ENCODE measurements around the gene MYD88.

- TF ChIP-seq CTCF (conservative IDR thresholded peaks at IDR 0.05 in 1 of 2, IDR thresholded peaks at IDR 0.05 in 1 of 2; ENCODE audit: extremely low read depth in 1 of 2, insufficient read depth in 1 of 2, low read depth in 1 of 2, low read length in 2 of 2) (no peak), EZH2 (IDR thresholded peaks at IDR 0.05; ENCODE audit: borderline replicate concordance, low read length) (no peak)
Measured at GRCh38 chr3:38165722-38166387, 27.4 kb downstream of the MYD88 start.
